Heart left ventricle (tissue), 13 donors: ENCODE data around the gene ZFP36.

Experiments used
- POLR2A ChIP-seq, 2 donors: fragments of 450-650 bp; IDR thresholded peaks; one replicate each; pipeline ENCODE4 v1.6.1; 2017; ENCODE audit warnings: antibody characterized with exemption in 2 of 2, mild to moderate bottlenecking in 2 of 2, moderate library complexity in 2 of 2
- TF ChIP-seq, protein P1 (sequence below), 12 donors: fragments of 200-600 bp; sonication (generic) in 4 of 12; IDR thresholded peaks; one replicate each; pipeline versions ENCODE4 v1.5.0 to v1.8.0; 2018 to 2022; ENCODE audit warnings: antibody characterized with exemption in 12 of 12, mild to moderate bottlenecking in 5 of 12
- donor health status: ischemic (EF 13 %, LVEDD 7.1; RV severe dilation, severe dysfunction).
- donor health status: DM: no; HTN: yes; CAD: no.
- donor health status: DM: no; HTN: no; CAD: no.
- donor health status: ischemic (EF 25% LVEDD 6.9; RV normal size, moderate dysfunction).
- donor health status: ischemic (EF 25% LVEDD 5.7; RV mildly dilated, moderate dysfunction).
- donor health status: ischemic (EF 35%, LVEDD 5.7; RV mildly dilated, moderate dysfunction).
- donor health status: nonischemic (EF 11% LVEDD 7.7; RV severe dilation, severe dysfunction).
- donor health status: DM: yes; HTN: yes; CAD: no.
- donor health status: PGD.
- donor health status: ischemic (EF 29% LVEDD 5.4; RV normal size, mild dysfunction).
- donor health status: nonischemic (EF 23%, LVEDD 6.1; RV moderate dilation, normal function).

DNA sequence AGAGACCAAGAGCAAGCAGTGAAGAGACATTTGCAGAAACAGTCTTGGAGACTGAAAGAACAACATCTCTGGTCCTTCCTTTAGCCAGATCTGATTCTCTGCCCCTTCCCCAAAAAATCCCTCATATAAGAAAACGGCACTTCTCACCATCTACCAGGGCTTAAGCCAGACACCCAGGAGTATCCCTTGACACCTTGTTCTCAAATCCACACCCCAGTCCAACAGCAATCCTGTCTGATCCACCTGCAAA, 4.1 kb downstream of the ZFP36 start:
- TF ChIP-seq, protein P1, sequence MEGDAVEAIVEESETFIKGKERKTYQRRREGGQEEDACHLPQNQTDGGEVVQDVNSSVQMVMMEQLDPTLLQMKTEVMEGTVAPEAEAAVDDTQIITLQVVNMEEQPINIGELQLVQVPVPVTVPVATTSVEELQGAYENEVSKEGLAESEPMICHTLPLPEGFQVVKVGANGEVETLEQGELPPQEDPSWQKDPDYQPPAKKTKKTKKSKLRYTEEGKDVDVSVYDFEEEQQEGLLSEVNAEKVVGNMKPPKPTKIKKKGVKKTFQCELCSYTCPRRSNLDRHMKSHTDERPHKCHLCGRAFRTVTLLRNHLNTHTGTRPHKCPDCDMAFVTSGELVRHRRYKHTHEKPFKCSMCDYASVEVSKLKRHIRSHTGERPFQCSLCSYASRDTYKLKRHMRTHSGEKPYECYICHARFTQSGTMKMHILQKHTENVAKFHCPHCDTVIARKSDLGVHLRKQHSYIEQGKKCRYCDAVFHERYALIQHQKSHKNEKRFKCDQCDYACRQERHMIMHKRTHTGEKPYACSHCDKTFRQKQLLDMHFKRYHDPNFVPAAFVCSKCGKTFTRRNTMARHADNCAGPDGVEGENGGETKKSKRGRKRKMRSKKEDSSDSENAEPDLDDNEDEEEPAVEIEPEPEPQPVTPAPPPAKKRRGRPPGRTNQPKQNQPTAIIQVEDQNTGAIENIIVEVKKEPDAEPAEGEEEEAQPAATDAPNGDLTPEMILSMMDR (IDR thresholded peaks at IDR 0.05), result no peak
- TF ChIP-seq POLR2A (IDR thresholded peaks at IDR 0.05), result no peak
